HFFc6 (cell line): ENCODE results near the gene ANKH. TPM values are rescaled to one million over a fixed set of nuclear protein-coding genes. Genes with fewer than 3 reads are reported as not detected.

ENCODE experiments used
- DNase-seq: peaks from one replicate; pipeline ENCODE4 v3.0.0-alpha.2; 2018
- H3K27ac Mint-ChIP-seq: 2 replicates; pipeline ENCODE4 v1.8.0; 2020; ENCODE audit warnings: mild to moderate bottlenecking, mixed read lengths
- H3K27me3 Mint-ChIP-seq: 2 replicates; pipeline ENCODE4 v1.8.0; 2021; ENCODE audit warnings: mild to moderate bottlenecking, moderate library complexity, mixed read lengths; ENCODE audit not compliant: insufficient read depth
- H3K36me3 Mint-ChIP-seq: 2 replicates; pipeline ENCODE4 v1.8.0; 2021; ENCODE audit warnings: low read depth, mixed read lengths
- H3K4me1 Mint-ChIP-seq: 2 replicates; pipeline ENCODE4 v1.8.0; 2020; ENCODE audit warnings: low read depth, mixed read lengths
- H3K4me3 Mint-ChIP-seq: 2 replicates; pipeline ENCODE4 v1.8.0; 2020; ENCODE audit warnings: mild to moderate bottlenecking, moderate library complexity, mixed read lengths
- H3K9me3 Mint-ChIP-seq: 2 replicates; pipeline ENCODE4 v1.8.0; 2020; ENCODE audit warnings: mild to moderate bottlenecking, mixed read lengths
- total RNA-seq, 6 experiments: library from RNA; stranded (reverse); fragmentation: NEBNext Ultra II Directional; extraction: Animal tissue kit (Norgen Biotek cat#: 25700); gene quantifications; 2 replicates in 1 of 6; 3 replicates in 5 of 6; pipeline ENCODE4 v1.2.3, GENCODE V29; 2021
- TF ChIP-seq, protein P1 (sequence below): fragments of 200-600 bp; sonication (generic); IDR thresholded peaks from 2 replicates; pipeline ENCODE4 v1.5.0; 2021; ENCODE audit warnings: antibody characterized with exemption, mild to moderate bottlenecking

ANKH gene
- total RNA-seq, 6 experiments from 2014 or later, result 32.5 to 35.7 (median 33.0) TPM

DNA sequence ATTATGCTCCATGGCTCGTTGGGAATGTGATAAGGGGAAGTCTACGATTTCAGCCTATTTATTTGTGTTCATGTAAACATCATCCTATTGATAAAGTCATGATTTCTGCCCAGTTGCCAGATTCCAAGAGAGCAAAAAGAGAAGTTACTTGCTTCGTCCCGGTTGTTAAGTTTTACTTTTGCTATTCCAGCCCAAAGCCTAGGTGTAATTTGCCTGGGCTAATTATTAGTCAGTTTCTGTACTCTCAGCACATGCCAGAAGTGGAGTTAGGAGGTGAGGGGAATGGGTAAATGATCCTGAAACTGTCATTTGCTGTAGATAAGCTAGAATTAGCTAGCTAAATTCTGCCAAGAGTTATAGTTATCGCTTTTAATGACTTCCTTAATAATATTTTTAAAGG is 4.5 kb upstream of the ANKH start:
- Mint-ChIP-seq H3K27me3 (peaks cover 5% of the 10 kb centered on the region), H3K4me3 (no peak overlapping the region), H3K36me3 (no peaks in the 10 kb centered on the region), H3K4me1 (peaks cover 13% of the 10 kb centered on the region), H3K27ac (no peak overlapping the region), H3K9me3 (no peaks in the 10 kb centered on the region)
- DNase-seq, result no peak
- TF ChIP-seq, protein P1, sequence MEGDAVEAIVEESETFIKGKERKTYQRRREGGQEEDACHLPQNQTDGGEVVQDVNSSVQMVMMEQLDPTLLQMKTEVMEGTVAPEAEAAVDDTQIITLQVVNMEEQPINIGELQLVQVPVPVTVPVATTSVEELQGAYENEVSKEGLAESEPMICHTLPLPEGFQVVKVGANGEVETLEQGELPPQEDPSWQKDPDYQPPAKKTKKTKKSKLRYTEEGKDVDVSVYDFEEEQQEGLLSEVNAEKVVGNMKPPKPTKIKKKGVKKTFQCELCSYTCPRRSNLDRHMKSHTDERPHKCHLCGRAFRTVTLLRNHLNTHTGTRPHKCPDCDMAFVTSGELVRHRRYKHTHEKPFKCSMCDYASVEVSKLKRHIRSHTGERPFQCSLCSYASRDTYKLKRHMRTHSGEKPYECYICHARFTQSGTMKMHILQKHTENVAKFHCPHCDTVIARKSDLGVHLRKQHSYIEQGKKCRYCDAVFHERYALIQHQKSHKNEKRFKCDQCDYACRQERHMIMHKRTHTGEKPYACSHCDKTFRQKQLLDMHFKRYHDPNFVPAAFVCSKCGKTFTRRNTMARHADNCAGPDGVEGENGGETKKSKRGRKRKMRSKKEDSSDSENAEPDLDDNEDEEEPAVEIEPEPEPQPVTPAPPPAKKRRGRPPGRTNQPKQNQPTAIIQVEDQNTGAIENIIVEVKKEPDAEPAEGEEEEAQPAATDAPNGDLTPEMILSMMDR, result no peak

DNA sequence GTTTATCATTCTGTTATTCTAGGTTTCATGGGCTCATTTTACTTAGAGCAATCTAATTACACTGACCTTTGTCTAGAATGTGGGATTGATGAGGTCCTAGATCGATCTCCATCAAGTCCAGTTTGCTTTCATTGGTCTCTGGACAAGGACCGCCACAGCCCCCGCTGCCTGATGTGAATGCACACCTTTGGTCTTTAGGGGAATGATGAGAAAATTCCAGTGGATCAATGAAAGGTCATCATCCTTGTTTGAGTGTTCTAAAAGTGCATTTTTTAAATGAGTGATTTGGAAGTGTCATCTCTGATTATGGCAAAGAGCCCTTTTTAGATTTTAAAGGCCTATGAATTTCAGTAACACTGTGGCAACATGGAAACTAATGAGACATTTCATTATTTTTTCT is 2.2 kb upstream of the ANKH start:
- DNase-seq, result no peak
- H3K4me3 Mint-ChIP-seq, result no peak overlapping the region
- no peak overlapping the region for H3K27ac Mint-ChIP-seq
- H3K4me1 Mint-ChIP-seq, result peaks cover 22% of the 10 kb centered on the region
- no peaks in the 10 kb centered on the region for H3K9me3 Mint-ChIP-seq
- H3K36me3 Mint-ChIP-seq, result no peaks in the 10 kb centered on the region
- TF ChIP-seq, protein P1, result no peak
- peaks cover 3% of the 10 kb centered on the region for H3K27me3 Mint-ChIP-seq

DNA sequence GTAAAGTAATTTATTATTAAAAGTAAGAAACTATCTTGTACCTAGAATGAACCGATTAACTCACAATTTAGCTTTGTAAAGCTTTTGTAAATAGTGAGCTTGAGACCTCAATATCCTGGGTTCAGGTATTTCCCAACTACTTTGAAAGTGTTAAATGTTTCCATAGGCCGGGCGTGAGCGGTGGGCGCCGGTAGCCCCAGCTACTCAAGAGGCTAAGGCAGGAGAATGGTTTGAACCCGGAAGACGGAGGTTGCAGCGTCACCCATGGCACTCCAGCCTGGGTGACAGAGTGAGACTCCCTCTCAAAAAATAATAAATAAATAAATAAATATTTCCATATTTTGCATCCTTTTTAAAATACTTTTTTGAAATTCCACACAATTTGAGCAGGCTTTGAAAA is 1.5 kb upstream of the ANKH start:
- DNase-seq, result no peak
- H3K4me1 Mint-ChIP-seq, result peaks cover 22% of the 10 kb centered on the region
- no peaks in the 10 kb centered on the region for H3K36me3 Mint-ChIP-seq
- no peaks in the 10 kb centered on the region for H3K27me3 Mint-ChIP-seq
- H3K27ac Mint-ChIP-seq, result no peak overlapping the region
- peak overlapping the region; percentile 85 for H3K4me3 Mint-ChIP-seq
- TF ChIP-seq, protein P1, result no peak
- H3K9me3 Mint-ChIP-seq, result no peaks in the 10 kb centered on the region

DNA sequence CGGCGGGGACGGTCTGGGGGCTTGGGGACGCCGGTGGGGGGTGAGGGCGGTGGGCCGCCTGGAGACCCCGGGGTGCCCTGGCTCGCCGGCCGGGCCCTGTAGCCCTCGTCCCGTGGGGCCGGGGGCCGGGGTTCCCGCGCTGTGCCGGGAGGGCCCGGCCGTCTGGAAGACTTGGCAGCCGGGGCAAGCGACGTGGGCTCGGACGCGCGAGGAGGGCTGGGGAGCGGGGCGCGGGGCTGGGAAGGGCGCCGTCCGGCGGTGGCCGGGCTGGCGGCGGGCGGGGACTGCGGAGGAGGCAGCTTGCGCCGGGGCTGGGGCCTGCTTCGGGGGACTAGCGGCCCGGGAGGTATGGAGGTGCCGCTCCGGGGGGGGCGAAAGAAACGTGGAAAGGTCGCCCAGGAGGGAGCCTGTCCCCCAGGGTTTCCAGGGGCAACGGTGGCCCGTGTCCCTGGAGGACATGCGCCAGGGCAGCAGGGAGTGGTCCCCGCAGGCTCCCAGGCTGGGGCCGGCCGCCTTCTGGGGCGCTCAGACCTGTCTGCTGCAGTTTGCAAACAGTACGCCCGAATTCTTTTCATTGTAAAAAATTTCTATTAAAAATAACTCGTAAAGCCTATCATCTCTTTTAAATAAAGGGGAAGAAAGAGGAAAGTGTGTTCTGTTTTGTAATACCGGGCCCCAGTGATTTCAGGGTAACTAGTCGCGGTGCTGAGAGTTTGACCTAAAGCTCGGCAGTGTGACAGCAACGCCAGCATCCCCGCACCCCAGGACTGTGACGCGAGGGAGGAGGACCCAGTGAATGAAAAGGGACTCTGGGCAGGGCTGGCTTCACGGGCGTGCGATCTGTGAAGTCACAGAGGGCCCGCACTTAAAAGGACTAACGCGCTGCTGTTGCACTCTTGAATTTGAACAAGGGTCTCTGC is 752 bp upstream of the ANKH start:
- Mint-ChIP-seq H3K27ac (peak overlapping the region; percentile 77), H3K4me3 (peak overlapping the region; percentile 85), H3K4me1 (peaks cover 22% of the 10 kb centered on the region), H3K9me3 (no peaks in the 10 kb centered on the region), H3K27me3 (no peaks in the 10 kb centered on the region), H3K36me3 (no peaks in the 10 kb centered on the region)
- TF ChIP-seq, protein P1, result peak; percentile 51; the same call in 1 of the 2 replicates
- no peak for DNase-seq

DNA sequence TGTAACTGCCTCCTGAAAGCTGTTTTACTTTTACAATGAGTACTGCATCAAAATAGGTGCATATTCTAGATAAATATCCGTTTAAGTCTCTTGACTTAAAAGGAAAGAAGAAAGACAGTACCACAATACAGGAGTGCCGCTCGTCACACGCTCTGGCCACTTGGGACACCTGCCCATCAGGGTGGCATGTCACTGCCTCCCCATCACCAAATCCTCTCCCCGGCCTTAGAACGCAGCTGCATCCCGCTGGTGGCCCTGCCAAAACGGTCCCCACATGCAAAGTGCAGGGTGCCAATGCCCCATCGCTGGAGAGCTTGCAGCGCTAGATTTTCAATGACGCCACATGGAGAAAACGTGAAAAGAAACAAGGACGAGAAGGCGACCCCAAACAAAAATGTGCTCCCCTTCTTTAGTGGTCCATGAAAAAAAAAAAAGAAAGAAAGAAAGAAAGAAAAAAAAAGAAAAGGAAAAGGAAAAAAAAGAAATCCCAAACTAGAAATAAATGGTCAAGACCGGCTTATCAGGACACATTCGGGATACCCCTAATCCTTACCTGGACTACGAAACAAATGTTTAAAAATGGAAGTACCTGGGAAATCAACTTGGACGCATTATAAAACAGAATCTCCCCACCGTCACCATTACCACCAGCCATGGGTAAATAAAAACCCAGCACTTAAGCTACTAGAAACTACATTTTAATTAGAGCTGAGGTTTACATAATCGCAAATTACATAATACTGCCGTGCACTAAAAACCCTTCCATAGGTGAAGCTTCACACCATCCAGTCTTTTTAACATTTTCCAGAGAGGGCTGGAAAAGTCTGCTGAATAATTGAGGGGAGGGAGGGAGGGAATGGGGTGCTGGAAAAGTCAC is 1.0 kb downstream of the ANKH start:
- DNase-seq, result no peak
- peak overlapping the region; percentile 52; the same call in 1 of the 2 replicates for H3K27ac Mint-ChIP-seq
- no peaks in the 10 kb centered on the region for H3K36me3 Mint-ChIP-seq
- peak overlapping the region; percentile 89 for H3K4me3 Mint-ChIP-seq
- TF ChIP-seq, protein P1, result no peak
- no peaks in the 10 kb centered on the region for H3K27me3 Mint-ChIP-seq
- no peaks in the 10 kb centered on the region for H3K9me3 Mint-ChIP-seq
- H3K4me1 Mint-ChIP-seq, result peaks cover 22% of the 10 kb centered on the region
